HL-60/S4 treated with phorbol 12-myristate 13-acetate at 8.2 ng/mL for 4 days and 3 days (cell line): Measurements from ENCODE around the gene CCNL2.
"Not testable (repeated sequence)": the region's sequence is repeated elsewhere in the genome, so short reads cannot be mapped to it uniquely, and the experiment has no call there.

Source experiments
- in situ Hi-C: fragments of 300-500 bp; cut with MboI; formaldehyde crosslinking; loops from 2 replicates; pipeline ENCODE4 v1.15.0; 2022; ENCODE audit warnings: low sequenced_read_pairs

Gene CCNL2

DNA sequence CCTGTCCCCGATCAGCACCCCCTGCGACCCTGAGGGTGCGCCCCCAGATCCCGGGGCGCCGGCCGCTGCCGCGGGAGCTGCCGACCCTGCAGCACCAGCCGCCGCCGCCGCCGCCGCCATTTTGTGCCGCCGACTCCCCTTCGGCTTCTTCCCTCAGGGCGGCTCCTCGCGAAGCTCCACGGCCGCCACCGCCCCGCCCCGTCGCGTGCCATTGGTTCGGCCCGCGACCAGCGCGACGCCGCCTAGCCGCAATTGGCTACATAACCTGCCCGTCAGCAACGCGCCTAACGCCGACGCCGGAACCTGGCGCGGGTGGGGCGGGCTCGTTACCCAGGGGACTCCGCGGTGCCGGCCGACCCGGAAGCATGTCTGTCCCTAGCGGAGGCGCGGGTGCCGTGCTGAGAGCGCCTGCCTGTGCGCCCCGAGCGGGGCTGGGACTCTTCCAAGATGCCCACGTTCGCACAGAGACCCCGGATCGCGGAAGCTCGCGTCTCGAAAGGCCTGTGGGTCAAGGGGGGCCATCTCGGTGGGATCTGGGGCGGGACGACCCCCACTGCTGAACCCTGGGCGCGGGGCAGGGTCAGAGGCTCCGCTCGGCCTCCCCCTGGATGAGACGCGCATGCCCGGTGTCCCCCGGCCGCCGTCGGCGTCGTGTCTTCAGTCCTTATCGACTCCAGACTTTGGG is at the start of gene CCNL2:
TSS of gene CCNL2 (minus strand) at position 149 of the 685 bp plus-strand sequence. CDS start at position 120, 29 bp downstream.
- in situ Hi-C loops, result no loop called here

DNA sequence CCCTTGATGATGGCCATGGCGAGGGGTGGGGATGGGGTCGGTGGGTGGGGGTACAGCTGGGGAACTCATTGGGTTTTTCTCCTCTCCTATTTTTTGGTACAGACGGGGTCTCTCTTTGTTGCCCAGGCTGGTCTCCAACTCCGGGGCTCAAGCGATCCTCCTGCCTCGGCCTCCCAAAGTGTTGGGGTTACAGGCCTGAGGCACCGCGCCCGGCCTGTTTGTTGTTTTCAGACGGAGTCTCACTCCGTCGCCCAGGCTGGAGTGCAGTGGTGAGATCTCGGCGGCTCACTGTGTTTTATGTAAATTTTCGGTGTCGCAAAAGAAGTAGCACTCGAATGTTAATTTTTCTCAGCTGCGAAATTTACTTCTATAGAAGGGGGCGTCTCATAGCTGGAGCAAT is 47.5 kb upstream of the CCNL2 start:
- in situ Hi-C loops, result not testable (repeated sequence)

- in situ Hi-C loops, result no loop called here
These were observed 43.1 kb upstream of the CCNL2 start for GRCh38 chr1:1442069-1442770.

DNA sequence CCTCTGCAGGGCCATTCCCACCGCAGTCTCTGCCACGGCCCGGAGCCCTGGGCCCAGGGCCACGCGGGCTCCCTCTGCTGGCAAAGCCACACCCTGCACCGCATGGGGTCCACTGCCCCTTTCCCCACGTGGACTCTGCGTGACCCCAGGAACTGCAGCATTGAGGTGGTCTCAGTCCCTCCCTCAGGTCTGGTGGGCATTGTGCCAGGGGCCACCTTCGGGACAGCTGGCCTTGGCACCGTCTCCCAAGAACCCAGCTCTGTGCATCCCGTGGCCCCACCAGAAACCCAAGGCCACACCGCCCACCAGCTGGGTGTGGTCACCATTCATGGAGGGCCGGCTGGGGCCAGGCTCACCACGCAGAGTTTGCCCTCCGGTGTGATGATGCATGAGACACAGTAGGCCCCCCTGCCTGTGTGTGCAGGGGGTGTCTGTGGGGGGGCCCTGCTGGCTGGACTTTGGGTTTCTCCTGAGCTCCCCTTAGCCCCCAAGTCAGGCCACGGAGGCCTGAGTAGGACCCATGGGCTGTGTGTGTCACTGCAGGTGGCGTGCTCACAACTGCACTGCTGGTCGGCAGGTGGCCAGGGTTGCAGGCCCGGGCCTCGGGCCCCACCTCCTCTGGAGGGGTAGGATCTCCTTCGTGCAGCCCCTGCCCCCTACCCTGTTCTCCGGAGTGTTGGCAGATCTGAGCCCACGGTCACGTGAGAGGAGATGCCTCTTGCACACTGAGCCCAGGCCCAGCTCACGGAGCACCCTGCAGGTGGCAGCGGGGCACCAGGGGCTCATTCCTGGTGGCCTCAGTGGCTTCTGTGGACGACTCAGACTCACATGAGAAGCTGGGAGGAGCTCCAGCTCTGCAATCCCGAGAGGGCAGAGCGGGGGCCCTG is 42.1 kb upstream of the CCNL2 start:
- in situ Hi-C loops, result no loop called here

DNA sequence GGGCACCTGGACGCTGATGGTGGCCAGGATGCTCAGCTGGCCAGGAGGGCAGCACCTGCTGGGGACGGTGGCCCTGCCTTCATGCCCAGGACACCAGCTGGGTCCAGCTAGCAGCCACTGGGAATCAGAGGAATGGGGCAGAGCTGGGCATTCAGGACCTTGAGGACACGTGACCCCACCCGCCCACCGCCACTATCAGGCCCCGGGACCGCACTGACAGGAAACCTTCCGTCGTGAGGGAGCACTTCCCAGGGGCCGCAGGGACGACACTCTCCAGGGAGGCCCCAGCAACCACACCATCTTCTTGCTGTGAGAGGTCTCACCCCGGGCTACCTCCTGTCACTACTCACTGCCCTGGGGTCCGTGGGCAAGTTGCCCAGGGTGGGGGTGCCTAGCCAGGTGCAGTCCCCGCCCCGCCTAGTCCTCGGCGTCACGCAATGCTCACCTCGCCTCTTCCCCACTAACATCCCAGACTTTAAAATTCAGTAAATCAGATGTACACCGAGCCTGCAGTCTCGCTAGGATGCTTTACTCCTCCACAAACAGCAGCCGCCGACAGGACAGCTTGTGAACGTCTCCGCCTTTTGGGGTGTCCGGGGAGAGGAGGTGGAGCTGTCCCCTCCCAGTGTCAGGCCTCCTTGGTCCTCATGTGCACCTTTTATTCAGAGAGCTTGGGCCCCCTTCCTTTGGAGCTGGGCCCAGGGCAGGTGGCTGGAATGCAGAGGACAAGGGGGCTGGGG is 41.3 kb upstream of the CCNL2 start:
- in situ Hi-C loops, result no loop called here

DNA sequence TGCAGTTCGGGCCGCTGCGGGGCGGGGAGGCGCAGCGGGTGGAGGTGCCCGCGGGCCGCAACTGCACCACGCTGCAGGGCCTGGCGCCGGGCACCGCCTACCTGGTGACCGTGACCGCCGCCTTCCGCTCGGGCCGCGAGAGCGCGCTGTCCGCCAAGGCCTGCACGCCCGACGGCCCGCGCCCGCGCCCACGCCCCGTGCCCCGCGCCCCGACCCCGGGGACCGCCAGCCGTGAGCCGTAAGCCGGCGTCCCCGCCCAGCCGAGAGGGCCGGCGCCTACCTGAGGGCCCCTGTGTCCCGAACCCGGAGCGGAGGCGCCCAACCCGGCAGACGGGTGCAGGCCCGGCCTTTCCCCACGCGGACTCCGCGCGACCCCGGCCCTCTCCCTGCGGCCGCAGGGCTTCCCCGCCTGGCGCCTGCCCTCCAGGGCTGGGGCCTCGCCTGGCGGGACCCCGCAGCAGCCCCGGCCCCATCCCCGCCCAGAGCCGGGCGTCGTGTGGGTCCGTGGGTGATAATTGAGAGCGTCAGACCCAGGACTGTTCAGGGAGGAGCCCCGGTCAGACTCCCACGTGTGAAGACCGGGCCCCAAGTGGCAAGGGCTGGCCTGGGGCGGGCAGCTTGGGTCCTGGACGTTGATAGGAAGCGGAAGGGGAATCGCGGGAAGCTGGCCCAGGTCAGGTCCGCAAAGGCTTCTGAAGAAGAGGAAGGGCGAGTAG is 40.6 kb upstream of the CCNL2 start:
- in situ Hi-C loops, result no loop called here

DNA sequence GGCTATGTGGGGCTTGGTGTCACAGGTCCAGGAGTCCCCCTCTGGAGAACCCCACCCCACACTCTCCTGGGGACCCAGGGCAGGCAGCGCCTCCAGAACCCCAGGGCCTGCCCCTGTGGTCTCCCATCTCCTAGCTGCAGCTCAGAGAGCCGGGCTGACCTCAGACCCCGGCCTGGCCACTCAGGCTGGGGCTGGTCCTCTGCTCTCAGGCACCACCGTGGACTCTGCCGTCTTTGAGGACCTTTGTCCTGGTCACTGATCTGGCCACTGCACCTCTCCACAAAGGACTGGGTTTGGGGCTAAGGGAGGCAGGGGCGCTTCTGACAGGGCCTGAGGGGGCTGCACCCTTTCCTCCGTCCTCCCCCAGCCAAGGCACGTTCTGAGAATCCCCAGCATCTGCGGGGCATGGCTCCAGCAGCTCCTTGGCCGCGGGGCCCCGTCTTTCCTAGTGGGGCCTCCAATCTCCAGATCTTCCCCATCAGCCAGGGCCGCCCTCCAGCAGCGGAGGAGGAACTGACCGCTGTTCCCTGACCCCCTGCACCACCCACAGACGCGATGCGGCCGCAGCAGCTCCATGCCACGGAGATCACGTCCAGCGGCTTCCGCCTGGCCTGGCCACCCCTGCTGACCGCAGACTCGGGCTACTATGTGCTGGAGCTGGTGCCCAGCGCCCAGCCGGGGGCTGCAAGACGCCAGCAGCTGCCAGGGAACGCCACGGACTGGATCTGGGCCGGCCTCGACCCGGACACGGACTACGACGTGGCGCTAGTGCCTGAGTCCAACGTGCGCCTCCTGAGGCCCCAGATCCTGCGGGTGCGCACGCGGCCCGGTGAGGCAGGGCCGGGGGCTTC is 39.6 kb upstream of the CCNL2 start:
- in situ Hi-C loops, result no loop called here

GRCh38 chr1:1437904-1438376 is 38.8 kb upstream of the CCNL2 start:
- in situ Hi-C loops, result no loop called here

- in situ Hi-C loops, result no loop called here
These were observed 38.1 kb upstream of the CCNL2 start for GRCh38 chr1:1437033-1437903.

GRCh38 chr1:1436630-1437032 is 37.5 kb upstream of the CCNL2 start:
- in situ Hi-C loops, result no loop called here

DNA sequence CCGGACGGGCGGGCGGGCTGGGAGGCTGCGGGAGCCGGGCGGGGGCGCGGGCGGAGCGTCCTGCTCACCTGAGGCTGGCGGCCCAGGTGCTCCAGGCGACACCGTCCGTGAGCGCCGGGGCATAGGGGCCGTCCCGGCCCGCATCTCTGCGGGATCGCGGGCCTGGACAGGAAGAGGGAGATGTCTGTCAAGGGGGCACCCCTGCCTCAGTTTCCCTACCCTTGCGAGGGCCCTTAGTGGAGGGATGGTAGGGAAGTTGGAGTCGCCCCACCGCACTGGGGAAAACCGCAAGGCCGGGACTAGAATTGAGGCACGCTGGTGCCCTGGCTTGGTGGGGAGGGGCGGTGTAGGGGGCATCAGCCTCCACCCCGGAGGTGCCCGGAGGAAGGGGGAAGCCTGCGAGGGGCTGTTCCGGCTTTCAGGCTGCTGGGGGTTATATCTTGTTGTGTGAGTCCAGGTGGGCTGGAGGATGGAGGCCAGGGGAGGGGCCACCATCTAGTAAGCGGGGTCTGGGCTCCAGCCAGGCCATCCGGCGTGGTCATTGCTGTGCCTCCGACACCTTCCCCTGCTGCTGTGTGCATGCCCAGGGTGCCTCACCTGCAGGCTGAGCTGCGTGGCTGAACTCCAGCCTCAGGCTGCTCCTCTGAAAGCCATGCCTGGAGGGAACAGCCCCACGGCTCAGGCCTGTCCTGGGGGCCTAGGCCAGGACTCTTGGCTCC is 36.9 kb upstream of the CCNL2 start:
- in situ Hi-C loops, result no loop called here

DNA sequence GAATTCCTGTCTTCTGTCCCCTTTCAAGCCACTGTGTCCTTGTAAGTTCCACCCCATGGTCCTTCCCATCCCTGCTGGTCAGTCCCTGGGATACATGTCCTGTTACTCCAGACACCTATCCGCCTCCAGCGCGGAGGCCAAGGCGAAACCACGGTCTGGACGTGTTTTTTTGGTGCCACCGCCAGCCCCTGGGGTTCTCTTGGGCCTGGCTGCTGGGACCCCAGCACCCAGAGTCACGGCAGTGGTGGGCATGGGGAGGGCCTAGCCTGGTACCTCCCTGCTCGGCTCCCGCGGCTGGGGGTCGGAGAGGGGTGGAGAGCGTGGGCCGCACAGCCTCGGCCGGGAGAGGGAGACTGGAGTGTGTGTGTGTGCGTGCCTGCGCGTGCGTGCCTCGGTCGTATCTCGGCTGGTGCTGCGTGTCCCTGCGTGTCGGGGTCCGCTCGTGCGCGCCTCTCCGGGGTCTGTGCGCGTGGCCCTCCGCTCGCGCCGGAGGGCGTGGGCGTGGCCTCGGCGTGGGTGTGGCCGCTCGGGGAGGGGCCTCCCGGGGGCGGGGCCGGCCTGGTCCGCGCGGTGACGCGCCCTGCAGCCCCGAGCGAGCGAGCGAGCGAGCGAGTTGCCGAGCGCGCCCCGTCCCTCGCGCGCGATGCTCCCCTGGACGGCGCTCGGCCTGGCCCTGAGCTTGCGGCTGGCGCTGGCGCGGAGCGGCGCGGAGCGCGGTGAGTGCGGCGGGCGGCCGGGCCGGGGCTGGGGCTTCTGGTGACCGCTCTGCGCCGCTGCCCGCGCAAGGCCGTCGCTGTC is 36.2 kb upstream of the CCNL2 start, which contains the start of gene VWA1:
TSS of gene VWA1 (plus strand) at position 585 of the 798 bp plus-strand sequence. CDS start at position 644, 59 bp downstream.
- in situ Hi-C loops, result no loop called here

- in situ Hi-C loops, result no loop called here
These were observed 35.6 kb upstream of the CCNL2 start for GRCh38 chr1:1434824-1435105.

DNA sequence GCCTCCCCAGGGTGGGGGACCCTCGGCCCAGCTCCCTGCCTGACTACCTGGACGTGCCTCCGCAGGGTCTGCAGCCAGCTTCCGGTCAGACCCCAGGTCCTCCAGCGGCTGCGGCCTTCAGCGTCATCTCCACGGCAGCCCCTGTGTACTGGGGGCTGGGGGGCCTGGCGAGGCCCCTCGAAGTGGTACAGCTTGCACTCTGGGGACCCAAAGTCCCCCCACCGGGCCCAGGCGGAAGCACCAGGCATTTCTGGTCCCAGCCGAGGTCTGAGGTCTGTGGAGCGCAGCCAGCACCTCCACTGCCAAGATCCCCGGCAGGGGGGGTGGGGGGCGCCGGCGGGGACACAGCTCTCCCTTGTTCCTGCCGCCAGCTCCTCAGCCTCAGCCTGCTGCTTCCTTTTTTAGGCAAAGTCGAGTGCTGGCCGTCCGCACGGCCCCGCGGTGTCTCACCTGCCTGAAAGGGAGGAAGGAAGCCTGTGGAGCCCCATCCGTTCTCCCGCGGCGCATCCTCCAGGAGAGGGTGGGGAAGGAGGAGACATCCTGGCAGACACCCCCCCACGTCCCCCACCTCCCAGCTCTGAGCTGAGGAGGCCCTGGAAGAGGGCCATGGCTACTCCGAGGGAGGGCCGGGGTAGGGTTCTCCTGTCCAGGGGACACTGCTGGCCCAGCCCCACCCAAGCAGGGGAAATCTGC is 35.1 kb upstream of the CCNL2 start:
- in situ Hi-C loops, result no loop called here

DNA sequence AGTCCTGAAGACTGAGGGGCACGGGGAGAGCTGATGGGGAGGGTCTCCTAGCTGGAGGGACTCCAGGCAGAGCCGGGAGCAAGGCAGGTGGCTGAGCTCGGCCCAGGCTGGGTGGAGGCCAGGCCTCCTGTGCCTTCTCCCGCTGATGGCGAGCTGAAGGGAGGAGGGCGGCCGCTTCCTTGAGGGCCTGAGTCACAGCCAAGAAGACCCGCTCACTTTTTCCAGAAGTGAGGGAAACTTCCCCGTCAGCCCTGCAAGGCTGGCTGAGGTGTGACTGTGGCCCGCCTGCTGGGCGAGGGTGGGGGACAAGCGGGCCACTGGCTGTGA is 34.6 kb upstream of the CCNL2 start:
- in situ Hi-C loops, result no loop called here
